ENCODE data around the gene ZBTB20.

- TF ChIP-seq POLR2A (IDR thresholded peaks at IDR 0.05) (no peak), CTCF (IDR thresholded peaks at IDR 0.05) (no peak)
Measured at GRCh38 chr3:114307832-114308231, 839.3 kb downstream of the ZBTB20 start.
